Osteoblast (primary cell): ENCODE measurements around the gene CPED1. TPM values are rescaled to one million over a fixed set of nuclear protein-coding genes. Genes with fewer than 3 reads are reported as not detected.

Experiments
- DNase-seq: peaks from one replicate; pipeline ENCODE4 v3.0.0; 2011; ENCODE audit warnings: low spot score, mixed read lengths; ENCODE audit not compliant: insufficient read length; ENCODE audit errors: missing footprints
- H2AFZ ChIP-seq: 2 replicates; pipeline ENCODE4 v1.6.0; 2011; ENCODE audit warnings: mild to moderate bottlenecking, low read length
- H3K27ac ChIP-seq: 2 replicates; pipeline ENCODE4 v1.5.1; 2011; ENCODE audit warnings: mild to moderate bottlenecking, low read depth, low read length, moderate library complexity
- H3K27me3 ChIP-seq: 2 replicates; pipeline ENCODE4 v1.6.0; 2012; ENCODE audit warnings: mild to moderate bottlenecking, control low read depth, inconsistent platforms, low read length, moderate library complexity; ENCODE audit not compliant: insufficient read depth
- H3K36me3 ChIP-seq: 2 replicates; pipeline ENCODE4 v1.5.1; 2011; ENCODE audit warnings: mild to moderate bottlenecking, low read length, control low read depth, moderate library complexity; ENCODE audit not compliant: insufficient read depth
- H3K4me1 ChIP-seq: 2 replicates; pipeline ENCODE4 v1.5.1; 2011; ENCODE audit warnings: mild to moderate bottlenecking, low read length, control low read depth, moderate library complexity; ENCODE audit not compliant: insufficient read depth
- H3K4me2 ChIP-seq: 2 replicates; pipeline ENCODE4 v1.6.0; 2011; ENCODE audit warnings: mild to moderate bottlenecking, low read length; ENCODE audit not compliant: insufficient read depth
- H3K4me3 ChIP-seq: fragments of 200-600 bp; sonication (generic); 3 replicates; pipeline ENCODE4 v1.5.1; 2012; ENCODE audit warnings: mild to moderate bottlenecking, low read length, inconsistent platforms; ENCODE audit not compliant: insufficient read depth
- H3K79me2 ChIP-seq: 2 replicates; pipeline ENCODE4 v1.6.0; 2012; ENCODE audit warnings: mild to moderate bottlenecking, low read length, control low read depth, inconsistent platforms; ENCODE audit not compliant: insufficient read depth
- H3K9me3 ChIP-seq: 2 replicates; pipeline ENCODE4 v1.5.1; 2011; ENCODE audit warnings: low read depth, low read length, control low read depth
- H4K20me1 ChIP-seq: 2 replicates; pipeline ENCODE4 v1.6.0; 2012; ENCODE audit warnings: mild to moderate bottlenecking, low read length, control low read depth; ENCODE audit not compliant: insufficient read depth
- CTCF ChIP-seq: IDR thresholded peaks from 2 replicates; pipeline ENCODE4 v1.5.1; 2011; ENCODE audit warnings: mild to moderate bottlenecking, low read depth, low read length, moderate library complexity; ENCODE audit errors: extremely low read depth
- total RNA-seq: library from RNA; depleted of rRNA; stranded (reverse); fragments of >200 nt; gene quantifications from 2 replicates; pipeline ENCODE4 v1.2.3, GENCODE V29; 2012

CPED1 gene
- total RNA-seq, 1 donor: 30.8 TPM

- no peaks in the 10 kb centered on the region for H3K9me3 ChIP-seq
- peak overlapping the region; percentile 68 for H3K4me2 ChIP-seq
- H4K20me1 ChIP-seq: no peaks in the 10 kb centered on the region
- H3K4me1 ChIP-seq: peaks cover 32% of the 10 kb centered on the region
- H3K27me3 ChIP-seq: no peaks in the 10 kb centered on the region
- DNase-seq: no peak
- no peak for TF ChIP-seq CTCF
- no peaks in the 10 kb centered on the region for H3K79me2 ChIP-seq
- H2AFZ ChIP-seq: no peak overlapping the region
- no peaks in the 10 kb centered on the region for H3K36me3 ChIP-seq
- peak overlapping the region; percentile 29 for H3K4me3 ChIP-seq
- peak overlapping the region; percentile 76 for H3K27ac ChIP-seq
Observed at GRCh38 chr7:121279060-121279620, 290.6 kb downstream of the CPED1 start.

- Histone ChIP-seq H3K79me2 (no peaks in the 10 kb centered on the region), H3K4me2 (peak overlapping the region; percentile 68), H3K27ac (peak overlapping the region; percentile 76), H3K27me3 (no peaks in the 10 kb centered on the region), H3K4me3 (peak overlapping the region; percentile 29), H2AFZ (no peak overlapping the region), H3K4me1 (peaks cover 32% of the 10 kb centered on the region), H3K9me3 (no peaks in the 10 kb centered on the region), H3K36me3 (no peaks in the 10 kb centered on the region), H4K20me1 (no peaks in the 10 kb centered on the region)
- TF ChIP-seq CTCF: no peak
- no peak for DNase-seq
Observed at GRCh38 chr7:121279822-121280221, 291.3 kb downstream of the CPED1 start.

- no peak for TF ChIP-seq CTCF
- peaks cover 32% of the 10 kb centered on the region for H3K4me1 ChIP-seq
- H3K9me3 ChIP-seq: no peaks in the 10 kb centered on the region
- no peaks in the 10 kb centered on the region for H4K20me1 ChIP-seq
- H3K36me3 ChIP-seq: no peaks in the 10 kb centered on the region
- no peak for DNase-seq
- H3K27ac ChIP-seq: peak overlapping the region; percentile 19
- H3K4me2 ChIP-seq: no peak overlapping the region
- H3K27me3 ChIP-seq: no peaks in the 10 kb centered on the region
- H2AFZ ChIP-seq: no peak overlapping the region
- H3K4me3 ChIP-seq: no peak overlapping the region
- H3K79me2 ChIP-seq: no peaks in the 10 kb centered on the region
Observed at GRCh38 chr7:121280656-121281055, 292.1 kb downstream of the CPED1 start.

- Histone ChIP-seq H3K79me2 (no peaks in the 10 kb centered on the region), H3K4me2 (no peak overlapping the region), H3K4me3 (no peak overlapping the region), H2AFZ (no peak overlapping the region), H3K27ac (no peak overlapping the region), H3K36me3 (no peaks in the 10 kb centered on the region), H3K4me1 (peaks cover 34% of the 10 kb centered on the region), H3K27me3 (no peaks in the 10 kb centered on the region), H4K20me1 (no peaks in the 10 kb centered on the region), H3K9me3 (no peaks in the 10 kb centered on the region)
- DNase-seq: peak; percentile 11
- TF ChIP-seq CTCF: no peak
Observed at GRCh38 chr7:121282129-121282528, 293.6 kb downstream of the CPED1 start.
